HCT116 (cell line): ENCODE results near the gene PLEK.

ENCODE experiments used
- CEBPB ChIP-seq: IDR thresholded peaks from 2 replicates; pipeline ENCODE4 v1.6.1; 2012; ENCODE audit warnings: low read depth
- EZH2 ChIP-seq: fragments of 200-600 bp; sonication (generic); IDR thresholded peaks from 2 replicates; pipeline ENCODE4 v1.6.1; 2017; ENCODE audit warnings: antibody characterized with exemption, mixed run types
- POLR2A ChIP-seq: IDR thresholded peaks from 2 replicates; pipeline ENCODE4 v1.7.0; 2011; ENCODE audit warnings: borderline replicate concordance; ENCODE audit not compliant: insufficient read depth, insufficient read length; ENCODE audit errors: extremely low read depth
- TF ChIP-seq, protein P1 (sequence below), 3 experiments: fragments of 200-600 bp in 1 of 3; sonication (generic) in 1 of 3; IDR thresholded peaks in 2 of 3; conservative IDR thresholded peaks in 1 of 3; 2 replicates each; pipeline ENCODE4 v1.5.1; 2012 to 2017; ENCODE audit warnings: low read depth in 2 of 3, low read length in 2 of 3, antibody characterized with exemption in 1 of 3, borderline replicate concordance in 1 of 3, control low read depth in 1 of 3, mild to moderate bottlenecking in 1 of 3, mixed read lengths in 1 of 3, mixed run types in 1 of 3, moderate library complexity in 1 of 3; ENCODE audit not compliant: insufficient read depth in 1 of 3

DNA sequence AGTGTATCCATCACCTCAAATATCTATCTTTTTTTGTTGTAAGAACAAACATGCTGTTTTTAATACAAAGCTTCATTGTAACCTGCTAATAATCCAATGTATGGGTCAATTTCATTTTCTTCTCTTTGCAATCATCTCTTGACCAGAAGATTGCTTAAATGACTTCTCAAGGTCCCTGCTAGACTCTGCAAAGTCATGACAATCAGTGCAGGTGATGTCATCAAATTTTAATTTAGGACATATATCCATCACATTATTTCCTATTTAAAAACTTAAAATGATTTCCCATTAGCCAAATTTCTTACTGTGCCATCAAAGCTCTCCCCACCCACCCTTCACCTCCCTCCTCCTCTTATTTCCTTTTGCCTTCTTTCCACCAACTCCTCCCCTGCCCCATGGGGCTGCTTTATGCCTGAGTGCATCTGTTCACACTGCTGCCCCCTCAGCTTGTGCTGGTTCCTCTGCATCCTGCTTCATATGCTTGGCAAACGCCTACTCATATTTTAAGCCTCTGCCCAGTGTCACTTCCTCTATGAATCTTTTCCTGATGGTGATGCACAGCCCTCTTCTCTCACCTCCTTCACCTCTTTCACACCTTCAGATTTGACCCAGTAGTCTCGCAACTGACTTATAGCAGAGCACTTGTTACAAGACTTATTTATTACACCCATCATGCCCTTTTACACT lies 20.3 kb downstream of the PLEK start:
- TF ChIP-seq POLR2A: no peak
- no peak for TF ChIP-seq CEBPB
- TF ChIP-seq EZH2: no peak
- TF ChIP-seq, protein P1, sequence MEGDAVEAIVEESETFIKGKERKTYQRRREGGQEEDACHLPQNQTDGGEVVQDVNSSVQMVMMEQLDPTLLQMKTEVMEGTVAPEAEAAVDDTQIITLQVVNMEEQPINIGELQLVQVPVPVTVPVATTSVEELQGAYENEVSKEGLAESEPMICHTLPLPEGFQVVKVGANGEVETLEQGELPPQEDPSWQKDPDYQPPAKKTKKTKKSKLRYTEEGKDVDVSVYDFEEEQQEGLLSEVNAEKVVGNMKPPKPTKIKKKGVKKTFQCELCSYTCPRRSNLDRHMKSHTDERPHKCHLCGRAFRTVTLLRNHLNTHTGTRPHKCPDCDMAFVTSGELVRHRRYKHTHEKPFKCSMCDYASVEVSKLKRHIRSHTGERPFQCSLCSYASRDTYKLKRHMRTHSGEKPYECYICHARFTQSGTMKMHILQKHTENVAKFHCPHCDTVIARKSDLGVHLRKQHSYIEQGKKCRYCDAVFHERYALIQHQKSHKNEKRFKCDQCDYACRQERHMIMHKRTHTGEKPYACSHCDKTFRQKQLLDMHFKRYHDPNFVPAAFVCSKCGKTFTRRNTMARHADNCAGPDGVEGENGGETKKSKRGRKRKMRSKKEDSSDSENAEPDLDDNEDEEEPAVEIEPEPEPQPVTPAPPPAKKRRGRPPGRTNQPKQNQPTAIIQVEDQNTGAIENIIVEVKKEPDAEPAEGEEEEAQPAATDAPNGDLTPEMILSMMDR (IDR thresholded peaks at IDR 0.05 in 2 of 3, conservative IDR thresholded peaks at IDR 0.05 in 1 of 3; ENCODE audit: borderline replicate concordance in 1 of 3, insufficient read depth in 1 of 3, low read depth in 2 of 3, low read length in 2 of 3): no peak
